ENCODE data around the gene ARPC5.

- no peak for TF ChIP-seq CTCF (conservative IDR thresholded peaks at IDR 0.05)
- no peak for TF ChIP-seq ZFX (IDR thresholded peaks at IDR 0.05)
Observed at GRCh38 chr1:183585038-183585437, 50.5 kb downstream of the ARPC5 start.

All from C4-2B (cell line).